22Rv1 (cell line): ENCODE measurements around the gene ZNF93.
"Not testable (repeated sequence)": the region's sequence is repeated elsewhere in the genome, so short reads cannot be mapped to it uniquely, and the experiment has no call there.

Source experiments
- ZFX ChIP-seq: fragments of 450-650 bp; IDR thresholded peaks from 2 replicates; pipeline ENCODE4 v1.6.1; 2017; ENCODE audit warnings: antibody characterized with exemption, borderline replicate concordance
- TF ChIP-seq, protein P1 (sequence below): fragments of 450-650 bp; IDR thresholded peaks from 2 replicates; pipeline ENCODE4 v1.5.1; 2017; ENCODE audit warnings: mild to moderate bottlenecking

DNA sequence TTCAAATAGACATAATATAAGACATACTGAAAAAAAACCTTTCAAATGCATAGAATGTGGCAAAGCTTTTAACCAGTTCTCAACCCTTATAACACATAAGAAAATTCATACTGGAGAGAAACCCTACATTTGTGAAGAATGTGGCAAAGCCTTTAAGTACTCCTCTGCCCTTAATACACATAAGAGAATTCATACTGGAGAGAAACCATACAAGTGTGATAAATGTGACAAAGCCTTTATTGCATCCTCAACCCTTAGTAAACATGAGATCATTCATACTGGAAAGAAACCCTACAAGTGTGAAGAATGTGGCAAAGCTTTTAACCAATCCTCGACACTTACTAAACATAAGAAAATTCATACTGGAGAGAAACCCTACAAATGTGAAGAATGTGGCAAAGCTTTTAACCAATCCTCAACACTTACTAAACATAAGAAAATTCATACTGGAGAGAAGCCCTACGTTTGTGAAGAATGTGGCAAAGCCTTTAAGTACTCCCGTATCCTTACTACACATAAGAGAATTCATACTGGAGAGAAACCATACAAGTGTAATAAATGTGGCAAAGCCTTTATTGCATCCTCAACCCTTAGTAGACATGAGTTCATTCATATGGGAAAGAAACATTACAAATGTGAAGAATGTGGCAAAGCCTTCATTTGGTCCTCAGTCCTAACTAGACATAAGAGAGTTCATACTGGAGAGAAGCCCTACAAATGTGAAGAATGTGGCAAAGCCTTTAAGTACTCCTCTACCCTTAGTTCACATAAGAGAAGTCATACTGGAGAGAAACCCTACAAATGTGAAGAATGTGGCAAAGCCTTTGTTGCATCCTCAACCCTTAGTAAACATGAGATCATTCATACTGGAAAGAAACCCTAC is 32.9 kb downstream of the ZNF93 start:
- TF ChIP-seq, protein P1, sequence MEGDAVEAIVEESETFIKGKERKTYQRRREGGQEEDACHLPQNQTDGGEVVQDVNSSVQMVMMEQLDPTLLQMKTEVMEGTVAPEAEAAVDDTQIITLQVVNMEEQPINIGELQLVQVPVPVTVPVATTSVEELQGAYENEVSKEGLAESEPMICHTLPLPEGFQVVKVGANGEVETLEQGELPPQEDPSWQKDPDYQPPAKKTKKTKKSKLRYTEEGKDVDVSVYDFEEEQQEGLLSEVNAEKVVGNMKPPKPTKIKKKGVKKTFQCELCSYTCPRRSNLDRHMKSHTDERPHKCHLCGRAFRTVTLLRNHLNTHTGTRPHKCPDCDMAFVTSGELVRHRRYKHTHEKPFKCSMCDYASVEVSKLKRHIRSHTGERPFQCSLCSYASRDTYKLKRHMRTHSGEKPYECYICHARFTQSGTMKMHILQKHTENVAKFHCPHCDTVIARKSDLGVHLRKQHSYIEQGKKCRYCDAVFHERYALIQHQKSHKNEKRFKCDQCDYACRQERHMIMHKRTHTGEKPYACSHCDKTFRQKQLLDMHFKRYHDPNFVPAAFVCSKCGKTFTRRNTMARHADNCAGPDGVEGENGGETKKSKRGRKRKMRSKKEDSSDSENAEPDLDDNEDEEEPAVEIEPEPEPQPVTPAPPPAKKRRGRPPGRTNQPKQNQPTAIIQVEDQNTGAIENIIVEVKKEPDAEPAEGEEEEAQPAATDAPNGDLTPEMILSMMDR, result not testable (repeated sequence)
- not testable (repeated sequence) for TF ChIP-seq ZFX
